Panc1 (cell line): ENCODE data around the gene TSHZ3. TPM values are rescaled to one million over a fixed set of nuclear protein-coding genes. Genes with fewer than 3 reads are reported as not detected.

Source experiments
- ATAC-seq: fragments of 200-7000 bp; cut with Tn5 transposase; 2 replicates; pipeline ENCODE4 v1.9.1; 2020; ENCODE audit warnings: mild to moderate bottlenecking, moderate library complexity
- BruUV-seq: library from RNA; stranded (reverse); fragments of 400-500 nt; replicated peaks from 2 replicates; lab custom pipeline; 2021; lab: Mats Ljungman, UMichigan
- CTCF ChIA-PET: fragments of 300-600 bp; sonication (Branson Sonifier 250); formaldehyde crosslinking; loops from one replicate; lab custom pipeline; 2022; ENCODE audit warnings: antibody characterized with exemption; lab: Charles Lee
- POLR2A ChIA-PET: fragments of 300-600 bp; sonication (Branson Sonifier 250); formaldehyde crosslinking; loops from one replicate; lab custom pipeline; 2022; ENCODE audit warnings: antibody characterized with exemption; lab: Charles Lee
- DNase-seq: peaks from one replicate; pipeline ENCODE4 v3.0.0-alpha.2; 2010; ENCODE audit warnings: low read depth, low spot score
- H3K27ac ChIP-seq: 2 replicates; pipeline ENCODE4 v1.5.1; 2011; ENCODE audit warnings: mild to moderate bottlenecking, low read length, inconsistent platforms
- H3K27me3 ChIP-seq: fragments of 200-500 bp; sonication (Bioruptor generic); 2 replicates; pipeline ENCODE4 v1.6.0; 2014; ENCODE audit warnings: low read length, inconsistent platforms; ENCODE audit not compliant: control insufficient read depth, insufficient read depth
- H3K36me3 ChIP-seq: fragments of 200-500 bp; sonication (Bioruptor generic); 2 replicates; pipeline ENCODE4 v1.5.1; 2014; ENCODE audit warnings: inconsistent platforms, mild to moderate bottlenecking, low read length, moderate library complexity; ENCODE audit not compliant: control insufficient read depth, insufficient read depth
- H3K4me1 ChIP-seq: 2 replicates; pipeline ENCODE4 v1.5.1; 2011; ENCODE audit warnings: inconsistent platforms, mild to moderate bottlenecking, low read length, moderate library complexity; ENCODE audit not compliant: control insufficient read depth, insufficient read depth
- H3K4me3 ChIP-seq, 2 experiments: 2 replicates each; pipeline ENCODE4 v1.5.1; 2011 to 2012; ENCODE audit warnings: low read depth in 2 of 2, low read length in 2 of 2, mild to moderate bottlenecking in 2 of 2, inconsistent platforms in 1 of 2, moderate library complexity in 1 of 2
- H3K9me3 ChIP-seq: fragments of 200-500 bp; sonication (Bioruptor generic); 2 replicates; pipeline ENCODE4 v1.5.1; 2014; ENCODE audit warnings: low read depth, mild to moderate bottlenecking, inconsistent platforms, low read length, moderate library complexity; ENCODE audit not compliant: control insufficient read depth, insufficient read depth
- POLR2AphosphoS5 ChIP-seq: IDR thresholded peaks from 2 replicates; pipeline ENCODE4 v1.6.1; 2012; ENCODE audit warnings: mild to moderate bottlenecking, low read depth, low read length, moderate library complexity
- REST ChIP-seq, 2 experiments: IDR thresholded peaks; 2 replicates each; pipeline ENCODE4 v1.6.1; 2011 to 2012; ENCODE audit warnings: low read depth in 2 of 2, control low read depth in 1 of 2, low read length in 1 of 2, mild to moderate bottlenecking in 1 of 2, moderate library complexity in 1 of 2; ENCODE audit not compliant: insufficient read depth in 1 of 2
- SIN3A ChIP-seq: IDR thresholded peaks from 2 replicates; pipeline ENCODE4 v1.6.1; 2012; ENCODE audit warnings: low read depth, mild to moderate bottlenecking, low read length, moderate library complexity, borderline replicate concordance; ENCODE audit not compliant: insufficient read depth
- TCF7L2 ChIP-seq: IDR thresholded peaks from 2 replicates; pipeline ENCODE4 v1.6.1; 2011; ENCODE audit warnings: mild to moderate bottlenecking, low read depth, low read length, inconsistent platforms
- in situ Hi-C: cut with HindIII; loops from 2 replicates; pipeline ENCODE4 v1.10.0; 2016; ENCODE audit warnings: low sequenced_read_pairs, low pct_unique_long_range_greater_than_20kb
- intact Hi-C: fragments of 100-400 bp; cut with micrococcal nuclease; formaldehyde crosslinking; loops from one replicate; pipeline ENCODE4 v1.10.0; 2022; ENCODE audit not compliant: unreplicated experiment
- total RNA-seq: library from RNA; stranded (reverse); gene quantifications from one replicate; pipeline ENCODE4 v1.2.1, GENCODE V29; 2021; ENCODE audit not compliant: unreplicated experiment
- TF ChIP-seq, protein P1 (sequence below): fragments of 450-650 bp; IDR thresholded peaks from 2 replicates; pipeline ENCODE4 v1.5.1; 2017; ENCODE audit warnings: mild to moderate bottlenecking

Gene TSHZ3
- total RNA-seq, 1 experiment from 2014 or later = 7.8 TPM

DNA sequence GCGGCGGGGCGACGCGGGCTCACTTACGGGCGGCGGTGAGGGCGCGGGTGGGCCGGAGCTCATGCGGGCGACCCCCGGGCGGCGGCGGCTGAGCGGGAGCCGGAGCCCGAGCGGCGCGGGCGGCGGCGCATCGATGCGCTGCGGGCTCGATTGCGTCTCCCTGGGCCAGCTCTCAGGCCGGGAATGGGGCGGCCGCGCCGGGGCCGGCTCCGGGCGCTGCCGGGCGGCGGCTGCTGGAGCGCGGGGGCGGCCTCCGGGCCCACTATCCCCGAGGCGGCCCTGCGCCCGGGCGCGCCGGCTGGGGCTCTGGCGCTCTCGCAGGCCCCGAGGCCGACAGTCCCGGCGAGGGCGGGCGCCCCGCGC, 1.4 kb upstream of the TSHZ3 start:
- no peaks in the 10 kb centered on the region for H3K36me3 ChIP-seq
- in situ Hi-C loops (no loop called here), intact Hi-C loops (no loop called here)
- H3K4me3 ChIP-seq = peak overlapping the region; percentile 47 to 52
- H3K27me3 ChIP-seq = peaks cover 2% of the 10 kb centered on the region; the same call in 1 of the 2 replicates
- ATAC-seq (peak; percentile 31), DNase-seq (no peak)
- no peak overlapping the region for H3K27ac ChIP-seq
- ChIA-PET CTCF (no interaction called here), POLR2A (no interaction called here)
- H3K9me3 ChIP-seq = no peaks in the 10 kb centered on the region
- TF ChIP-seq REST (IDR thresholded peaks at IDR 0.05; ENCODE audit: insufficient read depth in 1 of 2, low read depth in 2 of 2, low read length in 1 of 2) (no peak), SIN3A (no peak), TCF7L2 (no peak), POLR2AphosphoS5 (no peak)
- TF ChIP-seq, protein P1, sequence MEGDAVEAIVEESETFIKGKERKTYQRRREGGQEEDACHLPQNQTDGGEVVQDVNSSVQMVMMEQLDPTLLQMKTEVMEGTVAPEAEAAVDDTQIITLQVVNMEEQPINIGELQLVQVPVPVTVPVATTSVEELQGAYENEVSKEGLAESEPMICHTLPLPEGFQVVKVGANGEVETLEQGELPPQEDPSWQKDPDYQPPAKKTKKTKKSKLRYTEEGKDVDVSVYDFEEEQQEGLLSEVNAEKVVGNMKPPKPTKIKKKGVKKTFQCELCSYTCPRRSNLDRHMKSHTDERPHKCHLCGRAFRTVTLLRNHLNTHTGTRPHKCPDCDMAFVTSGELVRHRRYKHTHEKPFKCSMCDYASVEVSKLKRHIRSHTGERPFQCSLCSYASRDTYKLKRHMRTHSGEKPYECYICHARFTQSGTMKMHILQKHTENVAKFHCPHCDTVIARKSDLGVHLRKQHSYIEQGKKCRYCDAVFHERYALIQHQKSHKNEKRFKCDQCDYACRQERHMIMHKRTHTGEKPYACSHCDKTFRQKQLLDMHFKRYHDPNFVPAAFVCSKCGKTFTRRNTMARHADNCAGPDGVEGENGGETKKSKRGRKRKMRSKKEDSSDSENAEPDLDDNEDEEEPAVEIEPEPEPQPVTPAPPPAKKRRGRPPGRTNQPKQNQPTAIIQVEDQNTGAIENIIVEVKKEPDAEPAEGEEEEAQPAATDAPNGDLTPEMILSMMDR = no peak
- no peaks in the 10 kb centered on the region for H3K4me1 ChIP-seq
- BruUV-seq = no TSS peak

- intact Hi-C loops = no loop called here
- H3K27ac ChIP-seq = no peak overlapping the region
- peak; percentile 55 for ATAC-seq
- in situ Hi-C loops = no loop called here
- ChIA-PET POLR2A (no interaction called here), CTCF (no interaction called here)
- TF ChIP-seq REST (IDR thresholded peaks at IDR 0.05; ENCODE audit: insufficient read depth in 1 of 2, low read depth in 2 of 2, low read length in 1 of 2) = no peak
- no peak for TF ChIP-seq SIN3A
- TF ChIP-seq, protein P1 = no peak
- TF ChIP-seq POLR2AphosphoS5 = no peak
- TF ChIP-seq TCF7L2 = no peak
- no peaks in the 10 kb centered on the region for H3K4me1 ChIP-seq
- no peaks in the 10 kb centered on the region for H3K9me3 ChIP-seq
- peak overlapping the region; percentile 47 to 52 for H3K4me3 ChIP-seq
- no peaks in the 10 kb centered on the region for H3K36me3 ChIP-seq
- DNase-seq = no peak
- no TSS peak for BruUV-seq
- H3K27me3 ChIP-seq = no peaks in the 10 kb centered on the region
These were observed 927 bp upstream of the TSHZ3 start for GRCh38 chr19:31350033-31350692.
